GM12878 (cell line): ENCODE results near the gene DTL. TPM values are rescaled to one million over a fixed set of nuclear protein-coding genes. Genes with fewer than 3 reads are reported as not detected.

Experiments used
- ATAC-seq: fragments of 200-7000 bp; cut with Tn5 transposase; 3 replicates; pipeline ENCODE4 v1.9.1; 2020; ENCODE audit warnings: mild to moderate bottlenecking, moderate library complexity
- BruUV-seq: library from RNA; stranded (reverse); fragments of 400-500 nt; replicated peaks from 2 replicates; lab custom pipeline; 2021; lab: Mats Ljungman, UMichigan
- CTCF ChIA-PET: fragments of 300-600 bp; sonication (Branson Sonifier 250); formaldehyde crosslinking; extraction: SDS; loops from one replicate; lab custom pipeline; 2021; ENCODE audit warnings: inconsistent platforms; lab: Yijun Ruan, JAX
- POLR2A ChIA-PET: fragments of 350-600 bp; formaldehyde crosslinking; extraction: SDS; loops from one replicate; lab custom pipeline; 2021; ENCODE audit warnings: inconsistent platforms; lab: Charles Lee
- RAD21 ChIA-PET: fragments of 300-600 bp; sonication (Branson Sonifier 250); formaldehyde crosslinking; loops from one replicate; lab custom pipeline; 2023; ENCODE audit warnings: antibody characterized with exemption; ENCODE audit not compliant: unreplicated experiment; lab: Charles Lee
- SMC1A ChIA-PET: fragments of 300-600 bp; sonication (Branson Sonifier 250); formaldehyde crosslinking; loops from one replicate; lab custom pipeline; 2023; ENCODE audit not compliant: unreplicated experiment, uncharacterized antibody; lab: Charles Lee
- DNase-seq: peaks from one replicate; pipeline ENCODE4 v3.0.0-alpha.2; 2011; ENCODE audit warnings: low read depth, low spot score
- FAIRE-seq: peaks from 3 replicates; lab custom pipeline; 2011; peaks lifted over from hg19 to GRCh38; lab: Jason Lieb, UNC
- H2AFZ ChIP-seq: 2 replicates; pipeline ENCODE4 v1.6.0; 2011; ENCODE audit warnings: low read depth, low read length, control low read depth; ENCODE audit not compliant: control insufficient read depth
- H3K27ac ChIP-seq: 2 replicates; pipeline ENCODE4 v1.5.1; 2011; ENCODE audit warnings: control low read depth; ENCODE audit not compliant: control insufficient read depth, insufficient read depth
- H3K27me3 ChIP-seq, 2 experiments: replicated peaks in 1 of 2; 2 replicates each; pipeline versions ENCODE4 v1.6.0 to v1.6.1; 2011; ENCODE audit warnings: low read length in 1 of 2; ENCODE audit not compliant: control insufficient read depth in 2 of 2, insufficient read depth in 2 of 2
- H3K36me3 ChIP-seq, 2 experiments: 2 replicates each; pipeline ENCODE4 v1.5.1; 2011; ENCODE audit warnings: low read length in 1 of 2; ENCODE audit not compliant: control insufficient read depth in 2 of 2, insufficient read depth in 2 of 2
- H3K4me1 ChIP-seq: 2 replicates; pipeline ENCODE4 v1.6.1; 2011; ENCODE audit warnings: mild to moderate bottlenecking, low read length, moderate library complexity, mixed read lengths; ENCODE audit not compliant: control insufficient read depth, insufficient read depth
- H3K4me2 ChIP-seq: 2 replicates; pipeline ENCODE4 v1.6.0; 2011; ENCODE audit warnings: control low read depth; ENCODE audit not compliant: control insufficient read depth, insufficient read depth
- H3K4me3 ChIP-seq: fragments of 200-600 bp; sonication (generic); 2 replicates; pipeline ENCODE4 v1.5.1; 2016
- H3K79me2 ChIP-seq: 2 replicates; pipeline ENCODE4 v1.6.0; 2011; ENCODE audit warnings: low read length; ENCODE audit not compliant: control insufficient read depth, insufficient read depth
- H3K9ac ChIP-seq: 2 replicates; pipeline ENCODE4 v1.8.0; 2011; ENCODE audit warnings: low read length, control low read depth, mixed read lengths; ENCODE audit not compliant: control insufficient read depth, insufficient read depth
- H3K9me3 ChIP-seq: replicated peaks from 3 replicates; pipeline ENCODE4 v1.5.1; 2011; ENCODE audit warnings: mild to moderate bottlenecking, low read length; ENCODE audit not compliant: control insufficient read depth, insufficient read depth
- H4K20me1 ChIP-seq: 2 replicates; pipeline ENCODE4 v1.6.0; 2011; ENCODE audit not compliant: control insufficient read depth, insufficient read depth
- BMI1 ChIP-seq: fragments of 450-650 bp; IDR thresholded peaks from 2 replicates; pipeline ENCODE4 v1.6.1; 2016; ENCODE audit warnings: mild to moderate bottlenecking, moderate library complexity, borderline replicate concordance
- ESRRA ChIP-seq: IDR thresholded peaks from 2 replicates; pipeline ENCODE4 v1.6.1; 2012; ENCODE audit warnings: mild to moderate bottlenecking, low read length, improper control_type of control experiment
- FOXK2 ChIP-seq: fragments of 450-650 bp; IDR thresholded peaks from 2 replicates; pipeline ENCODE4 v1.6.1; 2017; ENCODE audit warnings: mild to moderate bottlenecking, moderate library complexity
- HCFC1 ChIP-seq: fragments of 150-350 bp; IDR thresholded peaks from 2 replicates; pipeline ENCODE4 v1.6.1; 2014; ENCODE audit warnings: low read length
- HDAC6 ChIP-seq: fragments of 200-600 bp; sonication (generic); IDR thresholded peaks from one replicate; pipeline ENCODE4 v1.8.0; 2017; ENCODE audit warnings: antibody characterized with exemption; ENCODE audit not compliant: unreplicated experiment
- IKZF1 ChIP-seq: fragments of 450-650 bp; conservative IDR thresholded peaks from 2 replicates; pipeline ENCODE4 v1.6.1; 2017; ENCODE audit warnings: antibody characterized with exemption, mild to moderate bottlenecking
- MAX ChIP-seq: IDR thresholded peaks from 2 replicates; pipeline ENCODE4 v1.6.1; 2012; ENCODE audit warnings: low read depth, low read length, improper control_type of control experiment
- MEF2A ChIP-seq: IDR thresholded peaks from 2 replicates; pipeline ENCODE4 v1.6.1; 2011; ENCODE audit warnings: low read depth, mild to moderate bottlenecking, low read length, moderate library complexity; ENCODE audit not compliant: insufficient read depth
- NR2C1 ChIP-seq: fragments of 450-650 bp; IDR thresholded peaks from 2 replicates; pipeline ENCODE4 v1.6.1; 2017; ENCODE audit warnings: antibody characterized with exemption, mild to moderate bottlenecking, moderate library complexity
- PKNOX1 ChIP-seq: fragments of 450-650 bp; IDR thresholded peaks from 2 replicates; pipeline ENCODE4 v1.6.1; 2016; ENCODE audit warnings: mild to moderate bottlenecking
- RAD21 ChIP-seq: IDR thresholded peaks from 2 replicates; pipeline ENCODE4 v1.6.1; 2011; ENCODE audit warnings: mild to moderate bottlenecking, low read depth, low read length, moderate library complexity; ENCODE audit not compliant: insufficient read depth
- RELB ChIP-seq: fragments of 450-650 bp; IDR thresholded peaks from 2 replicates; pipeline ENCODE4 v1.6.1; 2017; ENCODE audit warnings: low read depth, mild to moderate bottlenecking, moderate library complexity
- SMAD1 ChIP-seq: fragments of 450-650 bp; IDR thresholded peaks from 2 replicates; pipeline ENCODE4 v1.6.1; 2018; ENCODE audit warnings: mild to moderate bottlenecking, low read depth; ENCODE audit not compliant: partially characterized antibody
- SUZ12 ChIP-seq: fragments of 200-600 bp; sonication (generic); IDR thresholded peaks from one replicate; pipeline ENCODE4 v1.6.1; 2018; ENCODE audit warnings: antibody characterized with exemption, mild to moderate bottlenecking; ENCODE audit not compliant: unreplicated experiment
- TBL1XR1 ChIP-seq: IDR thresholded peaks from 2 replicates; pipeline ENCODE4 v1.6.1; 2012; ENCODE audit warnings: low read depth, low read length, improper control_type of control experiment
- WRNIP1 ChIP-seq: IDR thresholded peaks from 2 replicates; pipeline ENCODE4 v1.6.1; 2011; ENCODE audit warnings: low read depth, low read length, improper control_type of control experiment, borderline replicate concordance
- ZNF217 ChIP-seq: fragments of 450-650 bp; IDR thresholded peaks from 2 replicates; pipeline ENCODE4 v1.6.1; 2017; ENCODE audit warnings: antibody characterized with exemption, mild to moderate bottlenecking
- ZNF384 ChIP-seq: IDR thresholded peaks from 2 replicates; pipeline ENCODE4 v1.6.1; 2012; ENCODE audit warnings: low read depth, mild to moderate bottlenecking, low read length, improper control_type of control experiment, borderline replicate concordance
- in situ Hi-C: fragments of 300-500 bp; cut with MboI; formaldehyde crosslinking; loops from 9 replicates; pipeline ENCODE4 v1.14.3; 2018; ENCODE audit warnings: mixed read lengths
- intact Hi-C: fragments of 100-400 bp; cut with micrococcal nuclease; formaldehyde crosslinking; loops from one replicate; pipeline ENCODE4 v1.14.2; 2022; ENCODE audit not compliant: unreplicated experiment
- polyA plus RNA-seq, 11 experiments: library from polyadenylated mRNA; depleted of rRNA in 4 of 11; unstranded in 6 of 11; stranded (reverse) in 5 of 11; fragments of >200 nt; fragmentation: Nextera tagmentation in 4 of 11; fragmentation: Illumina TruSeq in 1 of 11; extraction: Ambion mirVana in 4 of 11; extraction: Trizol in 1 of 11; gene quantifications; 1 replicate in 1 of 11; 2 replicates in 10 of 11; pipeline versions ENCODE4 v1.2.1 to v1.2.3, GENCODE V29; 2011 to 2016; ENCODE audit warnings: inconsistent platforms in 2 of 11, missing spikeins in 2 of 11, low read depth in 1 of 11
- total RNA-seq, 4 experiments: library from RNA; depleted of rRNA in 3 of 4; stranded (reverse); fragments of >200 nt in 3 of 4; fragmentation: Illumina TruSeq in 1 of 4; extraction: Trizol in 1 of 4; gene quantifications; 2 replicates each; pipeline versions ENCODE4 v1.2.1 to v1.2.3, GENCODE V29; 2013 to 2021

Gene DTL
- total and polyA plus RNA-seq, 10 of the 15 experiments (the other 5 are each of a cell fraction or from before 2014, with no cell fraction given), result 24.1 to 73.4 (median 52.2) TPM

- no peak for TF ChIP-seq ZNF217
- TF ChIP-seq IKZF1, result peak; percentile 60; the same call in 1 of the 2 replicates
These were observed 48.8 kb upstream of the DTL start (continued) for GRCh38 chr1:211986628-211987254.

- intact Hi-C loops, result no loop called here
- Histone ChIP-seq H2AFZ (no peak overlapping the region), H3K4me2 (no peak overlapping the region), H3K9me3 (no peaks in the 10 kb centered on the region; the same call in 1 of the 3 replicates), H3K4me3 (no peak overlapping the region), H3K79me2 (no peaks in the 10 kb centered on the region), H3K9ac (no peak overlapping the region), H3K4me1 (peaks cover 2% of the 10 kb centered on the region), H3K27ac (no peak overlapping the region), H3K36me3 (peaks cover 0 to 18% of the 10 kb centered on the region in 2 experiments; a peak in 3 of 4 replicates), H3K27me3 (no peaks in the 10 kb centered on the region), H4K20me1 (no peaks in the 10 kb centered on the region)
- BruUV-seq, result no TSS peak
- FAIRE-seq (no peak), ATAC-seq (no peak), DNase-seq (no peak)
- ChIA-PET RAD21 (interaction anchor here (0.8 to 0.9 kb wide), 2 partner anchors 52 to 311 kb away, joined by 3 read pairs; no protein-coding TSS in a partner anchor), SMC1A (interaction anchor here (1.0 to 1.8 kb wide), 6 partner anchors 10 to 464 kb away, joined by 3 to 6 read pairs (median 3); no protein-coding TSS in a partner anchor), CTCF (interaction anchor here (1.0 to 1.5 kb wide), 2 partner anchors 10 to 311 kb away, joined by 3 to 5 read pairs; no protein-coding TSS in a partner anchor), POLR2A (interaction anchor here (1.4 kb wide), 1 partner anchor 12 kb away, joined by 3 read pairs; no protein-coding TSS in a partner anchor)
- in situ Hi-C loops, result no loop called here
- TF ChIP-seq SUZ12, result no peak
- TF ChIP-seq BMI1, result no peak
- TF ChIP-seq RELB, result no peak
- no peak for TF ChIP-seq TBL1XR1
- no peak for TF ChIP-seq PKNOX1
- TF ChIP-seq HDAC6, result no peak
- no peak for TF ChIP-seq SMAD1
- TF ChIP-seq RAD21, result no peak
- no peak for TF ChIP-seq NR2C1
- TF ChIP-seq HCFC1, result no peak
- TF ChIP-seq ZNF384, result no peak
- TF ChIP-seq ESRRA, result no peak
- no peak for TF ChIP-seq FOXK2
- no peak for TF ChIP-seq WRNIP1
- no peak for TF ChIP-seq MEF2A
- no peak for TF ChIP-seq MAX
These were observed 43.9 kb upstream of the DTL start for GRCh38 chr1:211991695-211992094.
